Karpas-422 (cell line): ENCODE results near the gene SLC43A2. TPM values are rescaled to one million over a fixed set of nuclear protein-coding genes. Genes with fewer than 3 reads are reported as not detected.

Experiments used
- DNase-seq: peaks from one replicate; pipeline ENCODE4 v3.0.0-alpha.2; 2015
- H2AFZ ChIP-seq: fragments of 200-600 bp; sonication (generic); 2 replicates; pipeline ENCODE4 v1.6.1; 2014; ENCODE audit warnings: antibody characterized with exemption, low read length, mixed read lengths
- H3K27ac ChIP-seq: fragments of 200-600 bp; sonication (generic); 2 replicates; pipeline ENCODE4 v1.5.1; 2014; ENCODE audit warnings: mild to moderate bottlenecking, low read length, moderate library complexity
- H3K27me3 ChIP-seq: fragments of 200-600 bp; sonication (generic); 2 replicates; pipeline ENCODE4 v1.6.1; 2014; ENCODE audit warnings: low read length, mixed read lengths
- H3K36me3 ChIP-seq: fragments of 200-600 bp; sonication (generic); 2 replicates; pipeline ENCODE4 v1.6.1; 2014; ENCODE audit warnings: low read length, mixed read lengths; ENCODE audit not compliant: insufficient read depth
- H3K4me1 ChIP-seq: fragments of 200-600 bp; sonication (generic); 2 replicates; pipeline ENCODE4 v1.6.1; 2014; ENCODE audit warnings: mild to moderate bottlenecking, low read length, mixed read lengths
- H3K4me2 ChIP-seq: fragments of 200-600 bp; sonication (generic); 2 replicates; pipeline ENCODE4 v1.6.1; 2014; ENCODE audit warnings: low read length, low read depth, mild to moderate bottlenecking; ENCODE audit not compliant: poor library complexity, severe bottlenecking
- H3K4me3 ChIP-seq: fragments of 200-600 bp; sonication (generic); 2 replicates; pipeline ENCODE4 v1.5.1; 2014; ENCODE audit warnings: mild to moderate bottlenecking, antibody characterized with exemption, low read length, mixed read lengths
- H3K79me2 ChIP-seq: fragments of 200-600 bp; sonication (generic); 2 replicates; pipeline ENCODE4 v1.6.1; 2014; ENCODE audit warnings: mild to moderate bottlenecking, low read length, mixed read lengths
- H3K9ac ChIP-seq: fragments of 200-600 bp; sonication (generic); 2 replicates; pipeline ENCODE4 v1.6.0; 2014; ENCODE audit warnings: low read length
- H3K9me2 ChIP-seq: fragments of 200-600 bp; sonication (generic), shearing (Covaris generic); replicated peaks from 2 replicates; pipeline ENCODE4 v1.6.0; 2014; ENCODE audit warnings: mild to moderate bottlenecking, low read length, moderate library complexity; ENCODE audit not compliant: insufficient read depth
- H3K9me3 ChIP-seq: fragments of 300-700, 200-600 bp; sonication (generic); 2 replicates; pipeline ENCODE4 v1.6.1; 2014; ENCODE audit warnings: low read length, mixed read lengths
- H4K20me1 ChIP-seq: fragments of 200-600 bp; sonication (generic); 2 replicates; pipeline ENCODE4 v1.6.1; 2014; ENCODE audit warnings: mild to moderate bottlenecking, antibody characterized with exemption, low read length, low read depth; ENCODE audit not compliant: insufficient read depth
- total RNA-seq: library from RNA; depleted of rRNA; stranded (reverse); fragments of >200 nt; shearing (Covaris generic); gene quantifications from 2 replicates; pipeline ENCODE4 v1.2.3, GENCODE V29; 2014; ENCODE audit warnings: low replicate concordance

SLC43A2 gene
- total RNA-seq, 1 experiment from 2014 or later: 10.0 TPM

- H3K9me2 ChIP-seq: no peaks in the 10 kb centered on the region
- no peak within 1 kb of the TSS for H3K4me2 ChIP-seq
- H3K79me2 ChIP-seq: no peaks in the 10 kb centered on the region
- no peak within 1 kb of the TSS for H3K9ac ChIP-seq
- H3K4me3 ChIP-seq: no peak within 1 kb of the TSS
- H3K27me3 ChIP-seq: no peaks in the 10 kb centered on the region
- H3K27ac ChIP-seq: no peak within 1 kb of the TSS
- peaks cover 18% of the 10 kb centered on the region for H3K4me1 ChIP-seq
- no peak for DNase-seq
- no peak within 1 kb of the TSS for H2AFZ ChIP-seq
- no peaks in the 10 kb centered on the region for H3K9me3 ChIP-seq
- peaks cover 5% of the 10 kb centered on the region; the same call in 1 of the 2 replicates for H4K20me1 ChIP-seq
- H3K36me3 ChIP-seq: peaks cover 4% of the 10 kb centered on the region; the same call in 1 of the 2 replicates
These were observed 16.9 kb upstream of the SLC43A2 start, which contains the start of gene SCARF1 for GRCh38 chr17:1645207-1646171. Gene SCARF1 (minus strand): TSS chr17:1645732. CDS start chr17:1645697, 35 bp downstream.

GRCh38 chr17:1644493-1645206 is 16.0 kb upstream of the SLC43A2 start:
- Histone ChIP-seq H3K4me3 (no peak overlapping the region), H3K4me2 (no peak overlapping the region), H3K27ac (no peak overlapping the region)

GRCh38 chr17:1643999-1644492 is 15.4 kb upstream of the SLC43A2 start:
- Histone ChIP-seq H3K36me3 (no peaks in the 10 kb centered on the region), H3K27ac (no peak overlapping the region), H3K9me2 (no peaks in the 10 kb centered on the region), H3K4me2 (no peak overlapping the region), H3K4me1 (peaks cover 7% of the 10 kb centered on the region), H3K79me2 (no peaks in the 10 kb centered on the region), H2AFZ (no peak overlapping the region), H4K20me1 (no peaks in the 10 kb centered on the region; the same call in 1 of the 2 replicates), H3K9me3 (no peaks in the 10 kb centered on the region), H3K9ac (no peak overlapping the region), H3K27me3 (no peaks in the 10 kb centered on the region), H3K4me3 (no peak overlapping the region)
- DNase-seq: no peak

More at GRCh38 chr17:1644493-1645206, 16.0 kb upstream of the SLC43A2 start:
- Histone ChIP-seq H3K4me1 (peaks cover 10% of the 10 kb centered on the region), H2AFZ (no peak overlapping the region), H4K20me1 (no peaks in the 10 kb centered on the region; the same call in 1 of the 2 replicates), H3K9ac (no peak overlapping the region), H3K9me3 (no peaks in the 10 kb centered on the region), H3K9me2 (no peaks in the 10 kb centered on the region), H3K27me3 (no peaks in the 10 kb centered on the region), H3K79me2 (no peaks in the 10 kb centered on the region), H3K36me3 (no peaks in the 10 kb centered on the region)
- no peak for DNase-seq

GRCh38 chr17:1643293-1643998 is 14.8 kb upstream of the SLC43A2 start:
- Histone ChIP-seq H4K20me1 (no peaks in the 10 kb centered on the region; the same call in 1 of the 2 replicates), H3K9ac (no peak overlapping the region), H3K36me3 (no peaks in the 10 kb centered on the region), H3K9me3 (no peaks in the 10 kb centered on the region), H3K79me2 (no peaks in the 10 kb centered on the region), H2AFZ (no peak overlapping the region), H3K4me2 (no peak overlapping the region), H3K4me1 (peaks cover 3% of the 10 kb centered on the region), H3K27me3 (no peaks in the 10 kb centered on the region), H3K9me2 (no peaks in the 10 kb centered on the region), H3K4me3 (no peak overlapping the region), H3K27ac (no peak overlapping the region)
- DNase-seq: peak; percentile 58

- Histone ChIP-seq H3K27me3 (no peaks in the 10 kb centered on the region), H2AFZ (no peak overlapping the region), H3K79me2 (no peaks in the 10 kb centered on the region), H3K4me3 (no peak overlapping the region), H3K4me2 (no peak overlapping the region), H3K4me1 (no peaks in the 10 kb centered on the region), H3K9me2 (no peaks in the 10 kb centered on the region), H3K9me3 (no peaks in the 10 kb centered on the region), H3K9ac (no peak overlapping the region), H3K36me3 (no peaks in the 10 kb centered on the region), H3K27ac (no peak overlapping the region), H4K20me1 (no peaks in the 10 kb centered on the region)
- DNase-seq: no peak
These were observed 12.4 kb upstream of the SLC43A2 start for GRCh38 chr17:1641065-1641403.

- H3K4me3 ChIP-seq: no peak overlapping the region
- DNase-seq: no peak
- no peaks in the 10 kb centered on the region for H4K20me1 ChIP-seq
- no peaks in the 10 kb centered on the region for H3K79me2 ChIP-seq
- no peak overlapping the region for H2AFZ ChIP-seq
- H3K9me2 ChIP-seq: no peaks in the 10 kb centered on the region
- no peak overlapping the region for H3K4me2 ChIP-seq
- H3K27me3 ChIP-seq: no peaks in the 10 kb centered on the region
- no peaks in the 10 kb centered on the region for H3K36me3 ChIP-seq
- H3K9ac ChIP-seq: no peak overlapping the region
- no peak overlapping the region for H3K27ac ChIP-seq
- no peaks in the 10 kb centered on the region for H3K9me3 ChIP-seq
- no peaks in the 10 kb centered on the region for H3K4me1 ChIP-seq
These were observed 11.9 kb upstream of the SLC43A2 start for GRCh38 chr17:1640329-1641064.

- no peaks in the 10 kb centered on the region for H3K79me2 ChIP-seq
- H3K27ac ChIP-seq: no peak overlapping the region
- H4K20me1 ChIP-seq: no peaks in the 10 kb centered on the region
- H3K9me3 ChIP-seq: no peaks in the 10 kb centered on the region
- no peaks in the 10 kb centered on the region for H3K36me3 ChIP-seq
- no peaks in the 10 kb centered on the region for H3K4me1 ChIP-seq
- no peak overlapping the region for H3K4me3 ChIP-seq
- H3K9me2 ChIP-seq: no peaks in the 10 kb centered on the region
- no peaks in the 10 kb centered on the region for H3K27me3 ChIP-seq
- H3K9ac ChIP-seq: no peak overlapping the region
- H3K4me2 ChIP-seq: no peak overlapping the region
- no peak overlapping the region for H2AFZ ChIP-seq
- no peak for DNase-seq
These were observed 11.0 kb upstream of the SLC43A2 start for GRCh38 chr17:1639549-1640180.
